H9 (cell line): Measurements from ENCODE around the gene ETFA. TPM values are rescaled to one million over a fixed set of nuclear protein-coding genes. Genes with fewer than 3 reads are reported as not detected.

Experiments
- DNase-seq: peaks from one replicate; pipeline ENCODE4 v3.0.0-alpha.2; 2017
- H2AFZ ChIP-seq: one replicate; pipeline ENCODE4 v1.6.1; 2013; ENCODE audit warnings: mild to moderate bottlenecking, low read length, control low read depth, moderate library complexity
- H2AK5ac ChIP-seq: 2 replicates; pipeline ENCODE4 v1.6.1; 2013; ENCODE audit warnings: low read length, control low read depth, mixed read lengths; ENCODE audit not compliant: insufficient read length
- H2BK120ac ChIP-seq: one replicate; pipeline ENCODE4 v1.6.1; 2013; ENCODE audit warnings: low read depth, mild to moderate bottlenecking, low read length, control low read depth, inconsistent platforms; ENCODE audit not compliant: poor library complexity, severe bottlenecking
- H2BK12ac ChIP-seq: 2 replicates; pipeline ENCODE4 v1.6.1; 2013; ENCODE audit warnings: low read length, control low read depth, mixed read lengths, low read depth; ENCODE audit not compliant: insufficient read length
- H2BK15ac ChIP-seq: 2 replicates; pipeline ENCODE4 v1.6.1; 2013; ENCODE audit warnings: low read depth, low read length, control low read depth
- H2BK20ac ChIP-seq: one replicate; pipeline ENCODE4 v1.6.1; 2013; ENCODE audit warnings: low read depth, mild to moderate bottlenecking, low read length, control low read depth, inconsistent platforms; ENCODE audit not compliant: poor library complexity, severe bottlenecking
- H2BK5ac ChIP-seq: 2 replicates; pipeline ENCODE4 v1.6.1; 2013; ENCODE audit warnings: low read length, control low read depth, mixed read lengths; ENCODE audit not compliant: insufficient read length
- H3K14ac ChIP-seq: 2 replicates; pipeline ENCODE4 v1.6.1; 2013; ENCODE audit warnings: low read length, control low read depth; ENCODE audit not compliant: insufficient read depth
- H3K18ac ChIP-seq: 2 replicates; pipeline ENCODE4 v1.6.1; 2013; ENCODE audit warnings: low read depth, mild to moderate bottlenecking, mixed read lengths, low read length, control low read depth; ENCODE audit not compliant: insufficient read length
- H3K23ac ChIP-seq: 2 replicates; pipeline ENCODE4 v1.6.1; 2013; ENCODE audit warnings: low read length, control low read depth, mixed read lengths, low read depth; ENCODE audit not compliant: insufficient read length
- H3K23me2 ChIP-seq: 2 replicates; pipeline ENCODE4 v1.6.1; 2013; ENCODE audit warnings: low read depth, mild to moderate bottlenecking, mixed read lengths, low read length, control low read depth; ENCODE audit not compliant: insufficient read length, poor library complexity, severe bottlenecking
- H3K27ac ChIP-seq: 2 replicates; pipeline ENCODE4 v1.5.1; 2013; ENCODE audit warnings: low read length, control low read depth, mixed read lengths, low read depth; ENCODE audit not compliant: insufficient read length
- H3K27me3 ChIP-seq: 2 replicates; pipeline ENCODE4 v1.6.1; 2013; ENCODE audit warnings: low read length, control low read depth, inconsistent platforms; ENCODE audit not compliant: insufficient read depth
- H3K4ac ChIP-seq: 2 replicates; pipeline ENCODE4 v1.6.1; 2013; ENCODE audit warnings: low read depth, mild to moderate bottlenecking, control low read depth, inconsistent platforms, low read length, moderate library complexity
- H3K4me1 ChIP-seq: 2 replicates; pipeline ENCODE4 v1.6.1; 2013; ENCODE audit warnings: low read length, control low read depth, inconsistent platforms; ENCODE audit not compliant: insufficient read depth
- H3K4me2 ChIP-seq: 2 replicates; pipeline ENCODE4 v1.6.1; 2013; ENCODE audit warnings: low read length, control low read depth, mixed read lengths; ENCODE audit not compliant: insufficient read length, insufficient read depth
- H3K56ac ChIP-seq: 2 replicates; pipeline ENCODE4 v1.6.1; 2013; ENCODE audit warnings: low read depth, mild to moderate bottlenecking, mixed read lengths, low read length, control low read depth; ENCODE audit not compliant: insufficient read length
- H3K79me1 ChIP-seq: 2 replicates; pipeline ENCODE4 v1.6.1; 2013; ENCODE audit warnings: low read depth, mild to moderate bottlenecking, moderate library complexity, low read length, control low read depth, inconsistent platforms; ENCODE audit not compliant: insufficient read depth, poor library complexity, severe bottlenecking
- H3K79me2 ChIP-seq: 2 replicates; pipeline ENCODE4 v1.6.1; 2013; ENCODE audit warnings: low read length, control low read depth, inconsistent platforms; ENCODE audit not compliant: insufficient read depth
- H3K9ac ChIP-seq: 2 replicates; pipeline ENCODE4 v1.6.1; 2013; ENCODE audit warnings: low read length, control low read depth, mixed read lengths; ENCODE audit not compliant: insufficient read length; ENCODE audit errors: extremely low read depth
- H3K9me3 ChIP-seq: one replicate; pipeline ENCODE4 v1.6.1; 2013; ENCODE audit warnings: low read depth, low read length, inconsistent platforms; ENCODE audit not compliant: control insufficient read depth
- H3T11ph ChIP-seq: one replicate; pipeline ENCODE4 v1.6.1; 2013; ENCODE audit warnings: mild to moderate bottlenecking, low read length, control low read depth, inconsistent platforms
- H4K20me1 ChIP-seq: one replicate; pipeline ENCODE4 v1.6.1; 2013; ENCODE audit not compliant: control insufficient read depth, insufficient read length, insufficient read depth
- H4K5ac ChIP-seq: 2 replicates; pipeline ENCODE4 v1.6.1; 2013; ENCODE audit warnings: low read depth, mild to moderate bottlenecking, mixed read lengths, low read length, control low read depth; ENCODE audit not compliant: insufficient read length
- H4K8ac ChIP-seq: replicated peaks from 2 replicates; pipeline ENCODE4 v1.6.1; 2013; ENCODE audit warnings: low read length, control low read depth, mixed read lengths, low read depth; ENCODE audit not compliant: insufficient read length
- H4K91ac ChIP-seq: 2 replicates; pipeline ENCODE4 v1.6.1; 2013; ENCODE audit warnings: low read depth, mild to moderate bottlenecking, moderate library complexity, mixed read lengths, low read length, control low read depth; ENCODE audit not compliant: insufficient read length
- H3K27ac Mint-ChIP-seq, 3 experiments: 2 replicates in 2 of 3; 3 replicates in 1 of 3; pipeline ENCODE4 v1.8.0; 2020 to 2021; ENCODE audit warnings: mixed read lengths in 3 of 3, mild to moderate bottlenecking in 1 of 3, moderate library complexity in 1 of 3
- H3K27me3 Mint-ChIP-seq: 2 replicates; pipeline ENCODE4 v1.8.0; 2021; ENCODE audit warnings: low read depth, mild to moderate bottlenecking, moderate library complexity, mixed read lengths
- H3K36me3 Mint-ChIP-seq, 3 experiments: 2 replicates in 2 of 3; 3 replicates in 1 of 3; pipeline ENCODE4 v1.8.0; 2020 to 2021; ENCODE audit warnings: low read depth in 3 of 3, mixed read lengths in 3 of 3; ENCODE audit not compliant: insufficient read depth in 1 of 3
- H3K4me1 Mint-ChIP-seq, 2 experiments: 2 replicates each; pipeline ENCODE4 v1.8.0; 2020; ENCODE audit warnings: mixed read lengths in 2 of 2
- H3K4me3 Mint-ChIP-seq, 2 experiments: 2 replicates in 1 of 2; 3 replicates in 1 of 2; pipeline ENCODE4 v1.8.0; 2020 to 2021; ENCODE audit warnings: mild to moderate bottlenecking in 2 of 2, mixed read lengths in 2 of 2, moderate library complexity in 1 of 2
- H3K9me3 Mint-ChIP-seq, 2 experiments: 2 replicates in 1 of 2; 3 replicates in 1 of 2; pipeline ENCODE4 v1.8.0; 2020; ENCODE audit warnings: mild to moderate bottlenecking in 2 of 2, mixed read lengths in 2 of 2, moderate library complexity in 1 of 2
- CTCF ChIP-seq: fragments of 200-600 bp; sonication (generic); conservative IDR thresholded peaks from 3 replicates; pipeline ENCODE4 v1.8.0; 2021; ENCODE audit warnings: antibody characterized with exemption, mild to moderate bottlenecking
- WGBS: extraction: QIAGEN DNeasy Blood & Tissue Kit; methylation state at CpG from one replicate; pipeline ENCODE4 v1.1.7; 2013; ENCODE audit warnings: missing lambda C conversion rate, low lambda C conversion rate, mixed read lengths; ENCODE audit not compliant: insufficient read length; ENCODE audit errors: extremely low coverage; 5-methylcytosine and 5-hydroxymethylcytosine counted together
- total RNA-seq: library from RNA; stranded (reverse); gene quantifications from 2 replicates; pipeline ENCODE4 v1.2.1, GENCODE V29; 2021

The ETFA gene
- total RNA-seq, 1 experiment from 2014 or later = 109 TPM

GRCh38 chr15:76358453-76358852, 47.2 kb upstream of the ETFA start:
- Histone ChIP-seq H4K5ac (no peak overlapping the region), H3K27me3 (no peaks in the 10 kb centered on the region), H3T11ph (no peak overlapping the region), H3K79me1 (no peaks in the 10 kb centered on the region), H4K20me1 (no peaks in the 10 kb centered on the region), H4K91ac (no peak overlapping the region), H3K18ac (no peak overlapping the region), H3K9me3 (no peaks in the 10 kb centered on the region), H3K23me2 (no peaks in the 10 kb centered on the region), H2BK120ac (no peak overlapping the region), H3K4me2 (no peak overlapping the region), H3K56ac (no peak overlapping the region), H3K27ac (no peak overlapping the region), H4K8ac (no peak overlapping the region), H3K4me1 (no peaks in the 10 kb centered on the region), H2BK15ac (no peak overlapping the region), H3K23ac (no peak overlapping the region), H2AFZ (no peak overlapping the region), H3K14ac (no peak overlapping the region), H3K4ac (no peak overlapping the region), H3K9ac (no peak overlapping the region), H2BK5ac (no peak overlapping the region), H3K79me2 (no peaks in the 10 kb centered on the region), H2BK20ac (no peak overlapping the region), H2AK5ac (no peak overlapping the region), H2BK12ac (no peak overlapping the region)
- H3K36me3 Mint-ChIP-seq = no peaks in the 10 kb centered on the region
- no peaks in the 10 kb centered on the region for H3K9me3 Mint-ChIP-seq
- H3K4me3 Mint-ChIP-seq = no peak overlapping the region
- no CpG with 5 or more reads among the region's 3 CpGs for WGBS
- no peak for TF ChIP-seq CTCF
- H3K4me1 Mint-ChIP-seq = no peaks in the 10 kb centered on the region
- no peak for DNase-seq
- H3K27ac Mint-ChIP-seq = no peak overlapping the region
- H3K27me3 Mint-ChIP-seq = peaks cover 2% of the 10 kb centered on the region; the same call in 1 of the 2 replicates
